GM12891 (cell line): ENCODE data around the gene CALN1.
"Not testable (repeated sequence)": the region's sequence is repeated elsewhere in the genome, so short reads cannot be mapped to it uniquely, and the experiment has no call there.

Experiments used
- DNase-seq: peaks from one replicate; pipeline ENCODE4 v3.0.0; 2011; ENCODE audit warnings: low spot score; ENCODE audit not compliant: insufficient read length
- FAIRE-seq: peaks from 2 replicates; lab custom pipeline; 2011; peaks lifted over from hg19 to GRCh38; lab: Jason Lieb, UNC
- PAX5 ChIP-seq: IDR thresholded peaks from 2 replicates; pipeline ENCODE4 v1.6.1; 2011; ENCODE audit warnings: low read length, moderate library complexity, mild to moderate bottlenecking; ENCODE audit not compliant: insufficient read depth, severe bottlenecking
- POLR2A ChIP-seq: IDR thresholded peaks from 2 replicates; pipeline ENCODE4 v1.6.1; 2011; ENCODE audit warnings: low read depth, low read length, control low read depth
- POLR2AphosphoS5 ChIP-seq: IDR thresholded peaks from 2 replicates; pipeline ENCODE4 v1.6.1; 2011; ENCODE audit warnings: low read depth, low read length, control low read depth
- POU2F2 ChIP-seq: IDR thresholded peaks from 2 replicates; pipeline ENCODE4 v1.6.1; 2011; ENCODE audit warnings: low read depth, mild to moderate bottlenecking, control low read depth, low read length, moderate library complexity
- SPI1 ChIP-seq: IDR thresholded peaks from 2 replicates; pipeline ENCODE4 v1.6.1; 2011; ENCODE audit warnings: low read depth, low read length, control low read depth
- TAF1 ChIP-seq: IDR thresholded peaks from 2 replicates; pipeline ENCODE4 v1.6.1; 2011; ENCODE audit warnings: low read depth, low read length, control low read depth

Gene CALN1

GRCh38 chr7:72072901-72073300 lies 339.2 kb downstream of the CALN1 start:
- DNase-seq = no peak
- no peak for TF ChIP-seq SPI1
- TF ChIP-seq POLR2AphosphoS5 = no peak
- TF ChIP-seq PAX5 = no peak
- TF ChIP-seq POU2F2 = no peak
- TF ChIP-seq POLR2A = no peak
- no peak for TF ChIP-seq TAF1
- no peak for FAIRE-seq

- FAIRE-seq = no peak
- no peak for DNase-seq
- TF ChIP-seq POLR2A (no peak), PAX5 (no peak), POLR2AphosphoS5 (no peak), TAF1 (no peak), POU2F2 (no peak), SPI1 (no peak)
Measured at GRCh38 chr7:72069263-72069662, 342.9 kb downstream of the CALN1 start.

GRCh38 chr7:72065764-72066163 lies 346.4 kb downstream of the CALN1 start:
- not testable (repeated sequence) for FAIRE-seq

GRCh38 chr7:72064916-72065315 lies 347.2 kb downstream of the CALN1 start:
- no peak for DNase-seq
- FAIRE-seq = no peak
- TF ChIP-seq PAX5 (no peak), POLR2A (no peak), POLR2AphosphoS5 (no peak), TAF1 (no peak), SPI1 (no peak), POU2F2 (no peak)

More at GRCh38 chr7:72065764-72066163, 346.4 kb downstream of the CALN1 start:
- DNase-seq = not testable (repeated sequence)

GRCh38 chr7:72063330-72063729 lies 348.8 kb downstream of the CALN1 start:
- no peak for FAIRE-seq
- TF ChIP-seq PAX5 = no peak
- no peak for TF ChIP-seq SPI1
- TF ChIP-seq POLR2A = no peak
- TF ChIP-seq TAF1 = no peak
- no peak for TF ChIP-seq POU2F2
- no peak for TF ChIP-seq POLR2AphosphoS5
- DNase-seq = no peak

- DNase-seq (no peak), FAIRE-seq (no peak)
- TF ChIP-seq SPI1 = no peak
- TF ChIP-seq POU2F2 = no peak
- no peak for TF ChIP-seq POLR2AphosphoS5
- TF ChIP-seq PAX5 = no peak
- TF ChIP-seq TAF1 = no peak
- TF ChIP-seq POLR2A = no peak
Measured at GRCh38 chr7:72062666-72063065, 349.5 kb downstream of the CALN1 start.

GRCh38 chr7:72059925-72060324 lies 352.2 kb downstream of the CALN1 start:
- FAIRE-seq (no peak), DNase-seq (no peak)
- TF ChIP-seq SPI1 = no peak
- TF ChIP-seq POLR2AphosphoS5 = no peak
- no peak for TF ChIP-seq PAX5
- no peak for TF ChIP-seq POLR2A
- TF ChIP-seq POU2F2 = no peak
- no peak for TF ChIP-seq TAF1

GRCh38 chr7:72058579-72058978 lies 353.6 kb downstream of the CALN1 start:
- FAIRE-seq (no peak), DNase-seq (no peak)
- TF ChIP-seq PAX5 (no peak), POLR2A (no peak), POLR2AphosphoS5 (no peak), TAF1 (no peak), SPI1 (no peak), POU2F2 (no peak)

- FAIRE-seq (no peak), DNase-seq (no peak)
- TF ChIP-seq POLR2A (no peak), TAF1 (no peak), PAX5 (no peak), SPI1 (no peak), POU2F2 (no peak), POLR2AphosphoS5 (no peak)
Measured at GRCh38 chr7:72057796-72058195, 354.3 kb downstream of the CALN1 start.

GRCh38 chr7:72057231-72057630 lies 354.9 kb downstream of the CALN1 start:
- no peak for FAIRE-seq
- DNase-seq = no peak
- no peak for TF ChIP-seq POLR2A
- no peak for TF ChIP-seq PAX5
- TF ChIP-seq TAF1 = no peak
- TF ChIP-seq POU2F2 = no peak

GRCh38 chr7:72055426-72055825 lies 356.7 kb downstream of the CALN1 start:
- DNase-seq (no peak), FAIRE-seq (no peak)
- no peak for TF ChIP-seq POLR2AphosphoS5
- TF ChIP-seq SPI1 = no peak
- no peak for TF ChIP-seq POLR2A
- no peak for TF ChIP-seq PAX5
- no peak for TF ChIP-seq POU2F2
- TF ChIP-seq TAF1 = no peak
